Measurements from ENCODE around the gene OR10H2. TPM values are rescaled to one million over a fixed set of nuclear protein-coding genes. Genes with fewer than 3 reads are reported as not detected.

Gene OR10H2
- total and polyA plus RNA-seq, 2 donors (not counting 3 experiments of a cell fraction or from before 2014, with no cell fraction given): not detected

- CTCF ChIA-PET: no interaction called here
- Histone ChIP-seq H3K4me1 (ENCODE audit: control insufficient read depth, extremely low read depth, insufficient read depth, low read length) (no peaks in the 10 kb centered on the region), H3K27me3 (ENCODE audit: control insufficient read depth in 2 of 2, insufficient read depth in 2 of 2, low read length in 2 of 2) (no peaks in the 10 kb centered on the region), H3K27ac (ENCODE audit: insufficient read depth, low read depth, low read length) (no peak overlapping the region), H3K9ac (replicated peaks; ENCODE audit: extremely low read depth, insufficient read depth, low read length) (no peak overlapping the region), H3K9me3 (replicated peaks; ENCODE audit: control insufficient read depth, insufficient read depth, low read length) (no peaks in the 10 kb centered on the region), H3K4me2 (ENCODE audit: insufficient read depth, low read length) (no peak overlapping the region), H3K36me3 (ENCODE audit: control insufficient read depth in 2 of 2, extremely low read depth in 1 of 2, insufficient read depth in 2 of 2, low read length in 2 of 2) (no peaks in the 10 kb centered on the region), H2AFZ (ENCODE audit: low read depth, low read length) (no peak overlapping the region), H4K20me1 (replicated peaks; ENCODE audit: control insufficient read depth, extremely low read depth, insufficient read depth, low read length) (no peaks in the 10 kb centered on the region), H3K4me3 (replicated peaks in 1 of 3; ENCODE audit: insufficient read depth in 1 of 3, low read depth in 1 of 3, low read length in 3 of 3) (no peak overlapping the region), H3K9me1 (replicated peaks; ENCODE audit: control insufficient read depth, extremely low read depth, insufficient read depth, low read length) (no peaks in the 10 kb centered on the region), H3K79me2 (ENCODE audit: control insufficient read depth, insufficient read depth, low read length) (no peaks in the 10 kb centered on the region)
- intact Hi-C loops (cut with micrococcal nuclease) (no loop called here), dilution Hi-C loops (cut with MboI; ENCODE audit: extremely low pct_ligation_motif_present, low sequenced_read_pairs) (no loop called here)
- POLR2A ChIA-PET: no interaction called here
- DNase-seq (ENCODE audit: low read depth, low spot score) (no peak), FAIRE-seq (no peak)
- TF ChIP-seq MAX (IDR thresholded peaks at IDR 0.05; ENCODE audit: insufficient read depth, insufficient read length) (no peak), FOS (IDR thresholded peaks at IDR 0.05; ENCODE audit: borderline replicate concordance, insufficient read depth, low read length) (no peak), POLR2AphosphoS5 (IDR thresholded peaks at IDR 0.05; ENCODE audit: insufficient read depth, low read depth, low read length) (no peak), JUN (IDR thresholded peaks at IDR 0.05; ENCODE audit: borderline replicate concordance, insufficient read depth, insufficient read length, low read depth) (no peak), MYC (IDR thresholded peaks at IDR 0.05; ENCODE audit: low read depth, low read length) (no peak), CTCF (IDR thresholded peaks at IDR 0.05; ENCODE audit: extremely low read depth in 1 of 2, insufficient read depth in 1 of 2, low read depth in 1 of 2, low read length in 2 of 2) (no peak)
- BruUV-seq (replicated peaks): no TSS peak
These were observed 25.9 kb upstream of the OR10H2 start for GRCh38 chr19:15701757-15702533.
